AG09309 (cell line): ENCODE results near the gene SHB.

ENCODE experiments used
- DNase-seq: peaks from one replicate; pipeline ENCODE4 v3.0.0-alpha.2; 2010; ENCODE audit warnings: low read depth
- H3K4me3 ChIP-seq: 2 replicates; pipeline ENCODE4 v1.5.1; 2011; ENCODE audit warnings: mild to moderate bottlenecking, low read depth, low read length, moderate library complexity; ENCODE audit not compliant: control insufficient read depth
- TF ChIP-seq, protein P1 (sequence below): IDR thresholded peaks from 2 replicates; pipeline ENCODE4 v1.5.1; 2011; ENCODE audit warnings: mild to moderate bottlenecking, low read depth, low read length, inconsistent platforms; ENCODE audit not compliant: insufficient read depth, control insufficient read depth; ENCODE audit errors: missing control alignments

SHB gene

GRCh38 chr9:37986001-37986400 lies 83.0 kb downstream of the SHB start:
- TF ChIP-seq, protein P1, sequence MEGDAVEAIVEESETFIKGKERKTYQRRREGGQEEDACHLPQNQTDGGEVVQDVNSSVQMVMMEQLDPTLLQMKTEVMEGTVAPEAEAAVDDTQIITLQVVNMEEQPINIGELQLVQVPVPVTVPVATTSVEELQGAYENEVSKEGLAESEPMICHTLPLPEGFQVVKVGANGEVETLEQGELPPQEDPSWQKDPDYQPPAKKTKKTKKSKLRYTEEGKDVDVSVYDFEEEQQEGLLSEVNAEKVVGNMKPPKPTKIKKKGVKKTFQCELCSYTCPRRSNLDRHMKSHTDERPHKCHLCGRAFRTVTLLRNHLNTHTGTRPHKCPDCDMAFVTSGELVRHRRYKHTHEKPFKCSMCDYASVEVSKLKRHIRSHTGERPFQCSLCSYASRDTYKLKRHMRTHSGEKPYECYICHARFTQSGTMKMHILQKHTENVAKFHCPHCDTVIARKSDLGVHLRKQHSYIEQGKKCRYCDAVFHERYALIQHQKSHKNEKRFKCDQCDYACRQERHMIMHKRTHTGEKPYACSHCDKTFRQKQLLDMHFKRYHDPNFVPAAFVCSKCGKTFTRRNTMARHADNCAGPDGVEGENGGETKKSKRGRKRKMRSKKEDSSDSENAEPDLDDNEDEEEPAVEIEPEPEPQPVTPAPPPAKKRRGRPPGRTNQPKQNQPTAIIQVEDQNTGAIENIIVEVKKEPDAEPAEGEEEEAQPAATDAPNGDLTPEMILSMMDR: no peak
- no peak for DNase-seq
- H3K4me3 ChIP-seq: no peak overlapping the region

GRCh38 chr9:37984672-37985611 lies 84.1 kb downstream of the SHB start:
- DNase-seq: no peak
- TF ChIP-seq, protein P1: peak; percentile 26
- H3K4me3 ChIP-seq: no peak overlapping the region

DNA sequence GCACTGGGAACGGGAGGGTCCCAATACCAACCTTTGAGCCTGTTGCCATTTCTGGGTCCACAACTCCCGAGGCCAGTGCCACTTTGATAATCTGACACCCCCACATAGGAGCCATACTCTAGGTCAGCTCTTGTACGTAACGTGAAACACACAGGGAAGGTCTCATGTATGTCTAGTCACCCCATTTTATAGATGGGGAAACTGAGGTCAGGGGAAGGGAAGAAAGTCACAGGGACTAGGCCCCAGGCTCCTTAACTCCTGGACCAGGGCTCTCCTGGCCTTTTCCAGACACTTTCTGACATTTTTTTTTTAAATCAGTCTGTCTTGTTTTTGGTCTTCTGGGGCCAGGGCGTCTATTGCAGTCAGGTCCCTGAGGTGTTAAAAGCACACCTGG lies 84.8 kb downstream of the SHB start:
- no peak overlapping the region for H3K4me3 ChIP-seq
- DNase-seq: no peak
- TF ChIP-seq, protein P1: no peak

DNA sequence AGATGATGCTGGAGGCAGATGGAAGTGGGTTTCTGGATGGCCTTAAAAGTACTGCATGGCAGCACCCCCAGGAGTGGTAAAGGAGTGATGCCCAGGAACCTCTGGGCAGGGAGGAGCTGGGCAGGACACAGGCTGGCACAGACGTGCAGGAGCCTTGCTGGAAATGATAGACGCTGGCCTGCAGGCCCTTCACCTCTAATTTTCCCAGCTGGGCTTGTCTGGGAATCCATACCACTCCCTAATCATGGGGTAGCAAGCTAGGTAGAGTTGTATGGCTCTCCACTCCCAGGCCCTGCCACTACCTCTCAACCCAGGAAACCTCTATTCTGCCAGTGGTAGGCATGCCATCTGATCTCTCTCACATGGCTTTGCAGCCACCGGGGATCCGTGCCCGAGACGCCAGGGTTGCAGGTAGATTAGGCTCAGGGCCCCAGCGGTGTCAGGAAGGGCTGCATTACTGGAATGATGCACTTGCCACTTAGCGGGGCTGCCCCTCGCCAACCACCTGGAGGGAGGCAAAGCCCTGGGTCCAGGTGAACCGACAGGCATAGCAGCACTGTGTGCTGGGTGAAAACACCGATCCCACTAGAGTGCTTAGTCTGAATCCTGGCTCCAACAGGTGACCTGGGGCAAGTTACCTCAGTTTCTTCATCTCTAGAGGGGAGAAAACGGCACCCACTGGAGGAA lies 85.5 kb downstream of the SHB start:
- H3K4me3 ChIP-seq: no peak overlapping the region
- TF ChIP-seq, protein P1: no peak
- DNase-seq: no peak

DNA sequence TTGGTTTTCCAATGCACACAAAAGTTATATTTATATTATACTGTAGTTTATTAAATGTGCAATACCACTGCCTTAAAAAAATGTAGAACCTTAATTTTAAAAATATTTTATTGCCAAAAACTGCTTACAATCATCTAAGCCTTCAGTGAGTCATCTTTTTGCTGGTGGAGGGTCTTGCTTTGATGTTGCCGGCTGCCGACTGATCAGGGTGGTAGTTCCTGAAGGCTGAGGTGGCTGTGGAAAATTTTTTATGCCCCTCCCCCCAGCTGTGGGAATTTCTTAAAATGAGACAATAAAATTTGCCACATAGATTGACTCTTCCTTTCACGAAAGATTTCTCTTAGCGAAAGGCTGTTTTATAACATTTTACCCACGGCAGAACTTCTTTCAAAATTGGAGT lies 89.2 kb downstream of the SHB start:
- DNase-seq: no peak
- no peak overlapping the region for H3K4me3 ChIP-seq
- TF ChIP-seq, protein P1: no peak

GRCh38 chr9:37978983-37979382 lies 90.0 kb downstream of the SHB start:
- no peak for DNase-seq
- no peak overlapping the region for H3K4me3 ChIP-seq
- TF ChIP-seq, protein P1: no peak
